ENCODE data around the gene KCNAB3.

The KCNAB3 gene

GRCh38 chr17:7915611-7916384 is 13.9 kb downstream of the KCNAB3 start, which contains the start of gene RNF227 (continued):
- peak; percentile 87 for TF ChIP-seq ZNF398 (tag by site-specific recombination; IDR thresholded peaks at IDR 0.05)
- no peak for TF ChIP-seq SALL2 (tag by site-specific recombination; IDR thresholded peaks at IDR 0.05; ENCODE audit: borderline replicate concordance)
- TF ChIP-seq, protein P1, sequence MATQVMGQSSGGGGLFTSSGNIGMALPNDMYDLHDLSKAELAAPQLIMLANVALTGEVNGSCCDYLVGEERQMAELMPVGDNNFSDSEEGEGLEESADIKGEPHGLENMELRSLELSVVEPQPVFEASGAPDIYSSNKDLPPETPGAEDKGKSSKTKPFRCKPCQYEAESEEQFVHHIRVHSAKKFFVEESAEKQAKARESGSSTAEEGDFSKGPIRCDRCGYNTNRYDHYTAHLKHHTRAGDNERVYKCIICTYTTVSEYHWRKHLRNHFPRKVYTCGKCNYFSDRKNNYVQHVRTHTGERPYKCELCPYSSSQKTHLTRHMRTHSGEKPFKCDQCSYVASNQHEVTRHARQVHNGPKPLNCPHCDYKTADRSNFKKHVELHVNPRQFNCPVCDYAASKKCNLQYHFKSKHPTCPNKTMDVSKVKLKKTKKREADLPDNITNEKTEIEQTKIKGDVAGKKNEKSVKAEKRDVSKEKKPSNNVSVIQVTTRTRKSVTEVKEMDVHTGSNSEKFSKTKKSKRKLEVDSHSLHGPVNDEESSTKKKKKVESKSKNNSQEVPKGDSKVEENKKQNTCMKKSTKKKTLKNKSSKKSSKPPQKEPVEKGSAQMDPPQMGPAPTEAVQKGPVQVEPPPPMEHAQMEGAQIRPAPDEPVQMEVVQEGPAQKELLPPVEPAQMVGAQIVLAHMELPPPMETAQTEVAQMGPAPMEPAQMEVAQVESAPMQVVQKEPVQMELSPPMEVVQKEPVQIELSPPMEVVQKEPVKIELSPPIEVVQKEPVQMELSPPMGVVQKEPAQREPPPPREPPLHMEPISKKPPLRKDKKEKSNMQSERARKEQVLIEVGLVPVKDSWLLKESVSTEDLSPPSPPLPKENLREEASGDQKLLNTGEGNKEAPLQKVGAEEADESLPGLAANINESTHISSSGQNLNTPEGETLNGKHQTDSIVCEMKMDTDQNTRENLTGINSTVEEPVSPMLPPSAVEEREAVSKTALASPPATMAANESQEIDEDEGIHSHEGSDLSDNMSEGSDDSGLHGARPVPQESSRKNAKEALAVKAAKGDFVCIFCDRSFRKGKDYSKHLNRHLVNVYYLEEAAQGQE (tag by site-specific recombination; IDR thresholded peaks at IDR 0.05) = 0 out of 2 replicates have a peak, but pooled peaks have one; percentile 14
- TF ChIP-seq ZFHX2 (tag by site-specific recombination; conservative IDR thresholded peaks at IDR 0.05) = peak; percentile 4; the same call in 1 of the 2 replicates
- no peak for TF ChIP-seq TSHZ1 (tag by site-specific recombination; IDR thresholded peaks at IDR 0.05; ENCODE audit: borderline replicate concordance)
- peak; percentile 43; the same call in 1 of the 2 replicates for TF ChIP-seq ZNF843 (tag by site-specific recombination; IDR thresholded peaks at IDR 0.05)
- peak; percentile 90 for TF ChIP-seq ZNF366 (tag by site-specific recombination; conservative IDR thresholded peaks at IDR 0.05)
- TF ChIP-seq, protein P2, sequence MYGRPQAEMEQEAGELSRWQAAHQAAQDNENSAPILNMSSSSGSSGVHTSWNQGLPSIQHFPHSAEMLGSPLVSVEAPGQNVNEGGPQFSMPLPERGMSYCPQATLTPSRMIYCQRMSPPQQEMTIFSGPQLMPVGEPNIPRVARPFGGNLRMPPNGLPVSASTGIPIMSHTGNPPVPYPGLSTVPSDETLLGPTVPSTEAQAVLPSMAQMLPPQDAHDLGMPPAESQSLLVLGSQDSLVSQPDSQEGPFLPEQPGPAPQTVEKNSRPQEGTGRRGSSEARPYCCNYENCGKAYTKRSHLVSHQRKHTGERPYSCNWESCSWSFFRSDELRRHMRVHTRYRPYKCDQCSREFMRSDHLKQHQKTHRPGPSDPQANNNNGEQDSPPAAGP (tag by site-specific recombination; IDR thresholded peaks at IDR 0.05) = peak; percentile 57; the same call in 1 of the 2 replicates
- TF ChIP-seq ZIC2 (tag by site-specific recombination; IDR thresholded peaks at IDR 0.05) = peak; percentile 53
- TF ChIP-seq, protein P3, sequence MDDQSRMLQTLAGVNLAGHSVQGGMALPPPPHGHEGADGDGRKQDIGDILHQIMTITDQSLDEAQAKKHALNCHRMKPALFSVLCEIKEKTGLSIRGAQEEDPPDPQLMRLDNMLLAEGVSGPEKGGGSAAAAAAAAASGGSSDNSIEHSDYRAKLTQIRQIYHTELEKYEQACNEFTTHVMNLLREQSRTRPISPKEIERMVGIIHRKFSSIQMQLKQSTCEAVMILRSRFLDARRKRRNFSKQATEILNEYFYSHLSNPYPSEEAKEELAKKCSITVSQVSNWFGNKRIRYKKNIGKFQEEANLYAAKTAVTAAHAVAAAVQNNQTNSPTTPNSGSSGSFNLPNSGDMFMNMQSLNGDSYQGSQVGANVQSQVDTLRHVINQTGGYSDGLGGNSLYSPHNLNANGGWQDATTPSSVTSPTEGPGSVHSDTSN (CRISPR knock-in tag; IDR thresholded peaks at IDR 0.05) = peak; percentile 77; the same call in 1 of the 2 replicates
- TF ChIP-seq ZBTB10 (tag by site-specific recombination; IDR thresholded peaks at IDR 0.05) = peak; percentile 1; the same call in 1 of the 2 replicates
- TF ChIP-seq ZNF768 (tag by site-specific recombination; IDR thresholded peaks at IDR 0.05) = no peak
- no peak for TF ChIP-seq ZNF621 (tag by site-specific recombination; IDR thresholded peaks at IDR 0.05)
- TF ChIP-seq ZBTB6 (tag by site-specific recombination; IDR thresholded peaks at IDR 0.05) = peak; percentile 81
- peak; percentile 48; the same call in 1 of the 2 replicates for TF ChIP-seq ZNF76 (tag by site-specific recombination; IDR thresholded peaks at IDR 0.05; ENCODE audit: borderline replicate concordance, low read depth)
- TF ChIP-seq ZNF692 (tag by site-specific recombination; IDR thresholded peaks at IDR 0.05) = peak; percentile 100
- peak; percentile 65 for TF ChIP-seq SP3 (tag by site-specific recombination; IDR thresholded peaks at IDR 0.05)
- TF ChIP-seq ZNF585B (tag by site-specific recombination; IDR thresholded peaks at IDR 0.05) = no peak
- peak; percentile 24; the same call in 1 of the 2 replicates for TF ChIP-seq ZBTB8A (tag by site-specific recombination; IDR thresholded peaks at IDR 0.05)

Data from HEK293 (cell line).